Measurements from ENCODE around the gene SLC30A5. TPM values are rescaled to one million over a fixed set of nuclear protein-coding genes. Genes with fewer than 3 reads are reported as not detected.

The SLC30A5 gene
- total and polyA plus RNA-seq, 8 donors = 56.0 to 87.2 (median 75.5) TPM

- no peaks in the 10 kb centered on the region for H3K4me1 ChIP-seq
Measured at GRCh38 chr5:69160651-69161050, 66.8 kb downstream of the SLC30A5 start.

GRCh38 chr5:69166686-69167492, 73.1 kb downstream of the SLC30A5 start, which contains the start of gene CCNB1:
Gene CCNB1 (plus strand): TSS chr5:69167150. CDS start chr5:69167263, 113 bp downstream.
- intact Hi-C loops (cut with DNase I) = no loop called here

More at GRCh38 chr5:69160651-69161050, 66.8 kb downstream of the SLC30A5 start:
- DNase-seq (no peak), ATAC-seq (no peak)
- Histone ChIP-seq H3K4me3 (no peak overlapping the region), H3K9me3 (no peaks in the 10 kb centered on the region), H3K36me3 (no peaks in the 10 kb centered on the region), H3K27ac (no peak overlapping the region), H3K27me3 (no peaks in the 10 kb centered on the region)
- intact Hi-C loops (cut with DNase I) = no loop called here
- TF ChIP-seq CTCF (IDR thresholded peaks at IDR 0.05) = no peak

GRCh38 chr5:69167493-69167855, 73.7 kb downstream of the SLC30A5 start:
- Histone ChIP-seq H3K9me3 (no peaks in the 10 kb centered on the region), H3K4me3 (peak overlapping the region; percentile 63 to 82), H3K36me3 (peaks cover 0 to 10% of the 10 kb centered on the region in 2 donors), H3K4me1 (peaks cover 0 to 17% of the 10 kb centered on the region in 2 donors), H3K27me3 (no peaks in the 10 kb centered on the region), H3K27ac (peak overlapping the region in 1 of 2 donors; percentile 69)
- no peak for TF ChIP-seq CTCF (IDR thresholded peaks at IDR 0.05)
- DNase-seq = no peak
- ATAC-seq = peak; percentile 7
- intact Hi-C loops (cut with DNase I) = no loop called here

More at GRCh38 chr5:69166686-69167492, 73.1 kb downstream of the SLC30A5 start, which contains the start of gene CCNB1:
- peak; percentile 95 to 100 (median 98) for DNase-seq
- peak within 1 kb of the TSS in 1 of 2 donors; percentile 69 for H3K27ac ChIP-seq
- no peaks in the 10 kb centered on the region for H3K27me3 ChIP-seq
- H3K4me1 ChIP-seq = peaks cover 0 to 17% of the 10 kb centered on the region in 2 donors
- H3K4me3 ChIP-seq = peak within 1 kb of the TSS; percentile 63 to 82
- peak; percentile 100 for ATAC-seq
- TF ChIP-seq CTCF (IDR thresholded peaks at IDR 0.05) = no peak
- peaks cover 0 to 4% of the 10 kb centered on the region in 2 donors for H3K36me3 ChIP-seq
- H3K9me3 ChIP-seq = no peaks in the 10 kb centered on the region

- Histone ChIP-seq H3K27me3 (no peaks in the 10 kb centered on the region), H3K4me3 (peak overlapping the region; percentile 63 to 82), H3K9me3 (no peaks in the 10 kb centered on the region), H3K36me3 (peaks cover 0 to 12% of the 10 kb centered on the region in 2 donors), H3K4me1 (peaks cover 0 to 17% of the 10 kb centered on the region in 2 donors), H3K27ac (no peak overlapping the region)
- TF ChIP-seq CTCF (IDR thresholded peaks at IDR 0.05) = no peak
- DNase-seq (no peak), ATAC-seq (no peak)
- intact Hi-C loops (cut with DNase I) = no loop called here
Measured at GRCh38 chr5:69167929-69168328, 74.1 kb downstream of the SLC30A5 start.

GRCh38 chr5:69170495-69170894, 76.7 kb downstream of the SLC30A5 start:
- no peaks in the 10 kb centered on the region for H3K9me3 ChIP-seq
- H3K4me1 ChIP-seq = peaks cover 0 to 17% of the 10 kb centered on the region in 2 donors
- ATAC-seq (no peak), DNase-seq (no peak)
- H3K4me3 ChIP-seq = no peak overlapping the region
- intact Hi-C loops (cut with DNase I) = no loop called here
- no peak for TF ChIP-seq CTCF (IDR thresholded peaks at IDR 0.05)
- peaks cover 0 to 37% of the 10 kb centered on the region in 2 donors for H3K36me3 ChIP-seq
- H3K27me3 ChIP-seq = no peaks in the 10 kb centered on the region
- H3K27ac ChIP-seq = no peak overlapping the region

Data from left lung (tissue), 10 donors.